ENCODE results near the gene MBD5.
"Not testable (repeated sequence)": the region's sequence is repeated elsewhere in the genome, so short reads cannot be mapped to it uniquely, and the experiment has no call there.

MBD5 gene

GRCh38 chr2:148541792-148542191 is 520.9 kb downstream of the MBD5 start:
- TF ChIP-seq CTCF (IDR thresholded peaks at IDR 0.05; ENCODE audit: low read depth, low read length, missing control alignments) = no peak
- DNase-seq (ENCODE audit: extremely low read depth, low read depth) = no peak
- no peak overlapping the region for H3K4me3 ChIP-seq (replicated peaks; ENCODE audit: low read depth, low read length)

DNA sequence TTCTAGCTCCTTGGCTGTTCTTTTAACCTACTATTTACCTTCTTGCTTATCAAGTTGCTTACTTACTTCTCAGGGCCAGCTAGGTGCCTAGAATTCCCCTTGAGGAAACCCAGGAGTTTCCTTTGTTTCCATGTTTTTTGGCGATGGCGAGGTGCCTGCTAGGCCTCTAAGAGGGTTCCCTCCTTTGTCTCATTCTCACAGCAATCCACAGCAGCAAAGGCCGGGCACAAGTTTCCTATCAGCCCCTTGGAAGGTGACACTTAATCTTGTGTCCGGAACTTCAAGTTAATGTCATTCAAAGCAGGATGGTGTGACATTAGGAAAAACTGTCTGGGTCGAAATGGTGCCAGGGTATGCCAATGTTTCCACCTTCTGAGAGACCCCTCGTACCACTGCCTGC is 521.7 kb downstream of the MBD5 start:
- no peak for TF ChIP-seq CTCF (IDR thresholded peaks at IDR 0.05; ENCODE audit: low read depth, low read length, missing control alignments)
- H3K4me3 ChIP-seq (replicated peaks; ENCODE audit: low read depth, low read length) = no peak overlapping the region
- no peak for DNase-seq (ENCODE audit: extremely low read depth, low read depth)

GRCh38 chr2:148543088-148543540 is 522.2 kb downstream of the MBD5 start:
- DNase-seq (ENCODE audit: extremely low read depth, low read depth); H3K4me3 ChIP-seq (replicated peaks; ENCODE audit: low read depth, low read length): not testable (repeated sequence)

DNA sequence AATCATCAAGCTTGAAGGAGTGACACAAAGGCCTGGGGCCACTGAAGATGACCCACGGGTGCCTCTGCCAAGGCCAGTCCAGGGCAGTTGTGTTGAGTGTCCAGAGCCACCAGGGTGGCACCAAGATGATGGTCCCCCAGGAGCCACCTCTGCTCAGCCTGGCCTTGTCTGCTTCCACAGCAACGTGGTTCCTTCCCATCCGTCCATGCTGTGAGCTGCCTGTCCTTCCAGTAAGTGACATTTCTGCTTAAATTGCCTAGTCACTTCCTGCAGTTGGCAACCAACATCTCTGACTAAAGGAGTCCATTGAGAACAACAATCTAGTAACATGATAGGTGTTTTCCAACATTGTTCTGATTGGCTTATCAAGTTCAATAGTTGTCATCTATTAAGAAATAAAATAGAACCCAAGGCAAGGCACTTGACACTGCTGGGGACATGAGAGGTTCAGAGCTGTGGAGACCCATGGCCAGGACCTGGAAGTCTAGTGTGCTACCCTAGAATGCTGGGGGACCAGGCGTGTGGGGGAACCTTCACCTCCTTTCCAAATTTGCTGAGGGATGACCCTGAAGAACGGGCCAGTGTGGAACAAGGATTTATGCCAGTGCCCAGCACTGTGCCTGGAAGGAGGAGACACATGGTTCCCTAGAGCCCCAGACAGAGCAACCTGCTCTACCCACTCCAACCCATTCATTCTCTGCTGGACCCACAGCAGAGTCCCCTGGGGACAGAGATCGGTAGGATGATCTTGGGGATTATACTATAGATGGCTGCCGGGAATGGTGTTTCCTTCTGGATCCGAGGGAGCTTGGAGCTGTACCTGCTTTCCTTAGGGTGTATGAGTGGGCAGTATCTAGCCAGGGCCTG is 524.7 kb downstream of the MBD5 start:
- DNase-seq (ENCODE audit: extremely low read depth, low read depth) = no peak
- H3K4me3 ChIP-seq (replicated peaks; ENCODE audit: low read depth, low read length) = no peak overlapping the region
- TF ChIP-seq CTCF (IDR thresholded peaks at IDR 0.05; ENCODE audit: low read depth, low read length, missing control alignments) = no peak

GRCh38 chr2:148546270-148546669 is 525.4 kb downstream of the MBD5 start:
- no peak for DNase-seq (ENCODE audit: extremely low read depth, low read depth)
- no peak for TF ChIP-seq CTCF (IDR thresholded peaks at IDR 0.05; ENCODE audit: low read depth, low read length, missing control alignments)
- H3K4me3 ChIP-seq (replicated peaks; ENCODE audit: low read depth, low read length) = no peak overlapping the region

DNA sequence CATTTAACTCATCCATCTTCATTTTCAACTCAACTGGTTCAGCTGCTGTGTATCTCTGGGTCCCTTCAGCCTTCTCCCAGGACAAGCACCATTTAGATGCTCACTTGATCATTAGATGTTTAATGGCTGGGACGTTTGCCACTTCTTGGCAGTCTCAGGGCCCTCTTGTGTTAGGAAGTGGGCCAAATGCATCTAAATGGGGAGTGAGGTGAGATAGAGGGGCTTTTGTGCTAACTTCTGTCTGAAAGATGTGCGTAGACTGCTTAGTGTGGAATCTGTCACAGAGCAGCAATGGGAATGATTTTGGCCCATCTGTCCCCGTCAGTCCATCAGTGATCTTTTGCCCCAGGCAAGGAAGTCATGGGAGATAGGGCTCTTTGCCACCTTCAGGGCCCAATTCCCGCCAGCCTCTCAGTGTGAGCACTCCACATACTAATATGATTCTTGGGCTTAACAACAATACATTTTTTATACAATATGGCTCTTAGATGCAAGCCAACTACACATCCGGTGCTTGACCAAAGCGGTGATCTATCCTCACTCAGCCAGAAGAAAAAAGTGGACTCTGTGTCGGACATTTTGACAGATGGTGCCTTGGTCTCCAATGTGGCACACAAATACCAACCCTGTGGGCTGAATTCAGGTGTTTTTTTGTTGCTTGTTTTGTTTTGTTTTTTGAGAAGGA is 528.0 kb downstream of the MBD5 start:
- H3K4me3 ChIP-seq (replicated peaks; ENCODE audit: low read depth, low read length) = no peak overlapping the region
- TF ChIP-seq CTCF (IDR thresholded peaks at IDR 0.05; ENCODE audit: low read depth, low read length, missing control alignments) = no peak
- DNase-seq (ENCODE audit: extremely low read depth, low read depth) = no peak

DNA sequence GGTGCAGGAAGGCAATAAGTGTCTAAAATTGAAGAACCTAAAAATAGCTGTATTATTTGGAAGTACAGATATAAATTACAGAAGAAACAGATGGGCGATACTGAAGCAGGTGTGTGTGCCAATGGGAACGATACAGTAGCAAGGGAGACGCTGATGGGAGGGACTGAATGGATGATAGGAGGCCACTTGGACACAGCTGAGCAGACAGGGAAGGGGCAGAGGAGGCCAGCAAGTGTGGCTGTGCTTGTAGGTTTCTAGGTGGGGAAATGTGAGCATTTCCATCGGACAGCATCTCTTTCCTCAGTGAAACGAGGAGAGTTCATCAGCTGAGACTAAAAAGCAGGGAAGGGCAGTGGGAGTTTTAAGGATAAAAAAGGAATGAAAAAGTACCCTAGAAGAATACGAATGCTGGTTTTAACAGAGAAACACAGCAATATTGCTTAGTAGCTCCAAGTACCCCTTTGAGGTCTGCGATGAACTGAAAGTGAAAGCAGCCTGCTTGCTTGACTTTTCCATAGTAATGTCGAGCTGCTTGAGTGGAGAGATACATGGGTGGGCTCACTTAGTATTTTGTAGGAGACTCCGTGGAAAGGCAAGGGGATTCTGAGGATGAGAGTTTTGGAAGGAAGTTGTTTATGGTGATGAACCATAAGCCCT is 531.9 kb downstream of the MBD5 start:
- no peak overlapping the region for H3K4me3 ChIP-seq (replicated peaks; ENCODE audit: low read depth, low read length)
- no peak for DNase-seq (ENCODE audit: extremely low read depth, low read depth)
- no peak for TF ChIP-seq CTCF (IDR thresholded peaks at IDR 0.05; ENCODE audit: low read depth, low read length, missing control alignments)

Measured in HFF-Myc (cell line).